ENCODE measurements around the gene NEUROD1. TPM values are rescaled to one million over a fixed set of nuclear protein-coding genes. Genes with fewer than 3 reads are reported as not detected.

The NEUROD1 gene
- total and polyA plus RNA-seq, 8 donors: 1.4 to 52.8 (median 5.5) TPM

GRCh38 chr2:181694271-181694670 is 14.0 kb upstream of the NEUROD1 start:
- intact Hi-C loops (cut with DNase I): no loop called here
- DNase-seq: no peak
- Histone ChIP-seq H3K4me1 (no peaks in the 10 kb centered on the region), H3K4me3 (no peak overlapping the region), H3K27ac (no peak overlapping the region), H3K27me3 (peaks cover 0 to 5% (median 0%) of the 10 kb centered on the region in 4 donors), H3K36me3 (no peaks in the 10 kb centered on the region), H3K9me3 (no peaks in the 10 kb centered on the region)
- ATAC-seq: no peak
- TF ChIP-seq, protein P1, sequence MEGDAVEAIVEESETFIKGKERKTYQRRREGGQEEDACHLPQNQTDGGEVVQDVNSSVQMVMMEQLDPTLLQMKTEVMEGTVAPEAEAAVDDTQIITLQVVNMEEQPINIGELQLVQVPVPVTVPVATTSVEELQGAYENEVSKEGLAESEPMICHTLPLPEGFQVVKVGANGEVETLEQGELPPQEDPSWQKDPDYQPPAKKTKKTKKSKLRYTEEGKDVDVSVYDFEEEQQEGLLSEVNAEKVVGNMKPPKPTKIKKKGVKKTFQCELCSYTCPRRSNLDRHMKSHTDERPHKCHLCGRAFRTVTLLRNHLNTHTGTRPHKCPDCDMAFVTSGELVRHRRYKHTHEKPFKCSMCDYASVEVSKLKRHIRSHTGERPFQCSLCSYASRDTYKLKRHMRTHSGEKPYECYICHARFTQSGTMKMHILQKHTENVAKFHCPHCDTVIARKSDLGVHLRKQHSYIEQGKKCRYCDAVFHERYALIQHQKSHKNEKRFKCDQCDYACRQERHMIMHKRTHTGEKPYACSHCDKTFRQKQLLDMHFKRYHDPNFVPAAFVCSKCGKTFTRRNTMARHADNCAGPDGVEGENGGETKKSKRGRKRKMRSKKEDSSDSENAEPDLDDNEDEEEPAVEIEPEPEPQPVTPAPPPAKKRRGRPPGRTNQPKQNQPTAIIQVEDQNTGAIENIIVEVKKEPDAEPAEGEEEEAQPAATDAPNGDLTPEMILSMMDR (IDR thresholded peaks at IDR 0.05): no peak
- 87% methylated on average over 17 of the region's 17 CpGs for WGBS, 2 donors
- FAIRE-seq: no peak

- TF ChIP-seq, protein P1 (IDR thresholded peaks at IDR 0.05): no peak
- intact Hi-C loops (cut with DNase I): no loop called here
- Histone ChIP-seq H3K4me1 (no peaks in the 10 kb centered on the region), H3K27me3 (peaks cover 0 to 11% (median 0%) of the 10 kb centered on the region in 4 donors), H3K4me3 (no peak overlapping the region), H3K9me3 (no peaks in the 10 kb centered on the region), H3K36me3 (no peaks in the 10 kb centered on the region), H3K27ac (no peak overlapping the region)
- DNase-seq (no peak), FAIRE-seq (no peak), ATAC-seq (no peak)
- 66 to 75% methylated on average over 2 of the region's 2 CpGs for WGBS, 2 donors
These were observed 10.5 kb upstream of the NEUROD1 start for GRCh38 chr2:181690860-181691259.

GRCh38 chr2:181686576-181687185 is 6.4 kb upstream of the NEUROD1 start:
- intact Hi-C loops (cut with DNase I): no loop called here
- peaks cover 0 to 39% (median 8%) of the 10 kb centered on the region in 4 donors for H3K27me3 ChIP-seq
- no peak for FAIRE-seq
- TF ChIP-seq, protein P1 (IDR thresholded peaks at IDR 0.05): no peak
- no peak overlapping the region for H3K27ac ChIP-seq
- H3K36me3 ChIP-seq: no peaks in the 10 kb centered on the region
- 43 to 44% methylated on average over 6 of the region's 6 CpGs for WGBS, 2 donors
- DNase-seq: no peak
- no peak overlapping the region for H3K4me3 ChIP-seq
- H3K4me1 ChIP-seq: no peaks in the 10 kb centered on the region
- ATAC-seq: no peak
- no peaks in the 10 kb centered on the region for H3K9me3 ChIP-seq

DNA sequence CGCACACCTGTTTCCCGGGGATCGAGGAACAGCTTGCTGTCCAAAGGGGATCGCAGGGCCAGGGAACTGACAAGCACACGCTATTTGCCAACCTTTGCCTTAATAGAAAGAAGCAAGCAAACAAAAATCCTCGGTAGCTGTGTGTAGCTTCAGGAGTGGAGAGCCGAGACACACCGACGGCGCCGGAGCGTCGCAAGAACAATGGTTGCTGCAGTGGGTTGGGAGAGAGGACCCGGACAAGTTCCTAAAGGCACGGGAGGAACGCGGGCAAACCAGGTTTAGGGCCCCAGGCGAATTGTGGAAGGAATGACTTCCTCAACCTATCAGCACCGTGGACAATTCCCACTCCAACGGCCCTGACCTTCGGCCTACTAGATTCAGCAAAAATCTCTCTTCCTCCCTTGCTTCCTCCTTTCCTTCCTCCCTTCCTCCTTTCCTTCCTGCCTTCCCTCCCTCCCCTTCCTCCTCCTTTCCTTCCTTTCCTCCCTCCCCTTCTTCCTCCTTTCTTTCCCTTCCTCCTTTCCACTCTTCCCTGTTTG is 4.9 kb upstream of the NEUROD1 start:
- FAIRE-seq (no peak), ATAC-seq (peak in 2 of 4 donors; percentile 15 to 46), DNase-seq (no peak)
- Histone ChIP-seq H3K27ac (no peak overlapping the region), H3K27me3 (peaks cover 0 to 52% (median 11%) of the 10 kb centered on the region in 4 donors), H3K36me3 (no peaks in the 10 kb centered on the region), H3K9me3 (no peaks in the 10 kb centered on the region), H3K4me3 (no peak overlapping the region), H3K4me1 (no peaks in the 10 kb centered on the region)
- intact Hi-C loops (cut with DNase I): no loop called here
- WGBS, 2 donors: 6 to 7% methylated on average over 21 of the region's 21 CpGs
- TF ChIP-seq, protein P1 (IDR thresholded peaks at IDR 0.05): no peak

Measured in pancreas (tissue), 10 donors.